Measurements from ENCODE around the gene JMJD1C. TPM values are rescaled to one million over a fixed set of nuclear protein-coding genes. Genes with fewer than 3 reads are reported as not detected.

Gene JMJD1C
- total RNA-seq, 2 experiments from 2014 or later, result 99.2 to 118 TPM

DNA sequence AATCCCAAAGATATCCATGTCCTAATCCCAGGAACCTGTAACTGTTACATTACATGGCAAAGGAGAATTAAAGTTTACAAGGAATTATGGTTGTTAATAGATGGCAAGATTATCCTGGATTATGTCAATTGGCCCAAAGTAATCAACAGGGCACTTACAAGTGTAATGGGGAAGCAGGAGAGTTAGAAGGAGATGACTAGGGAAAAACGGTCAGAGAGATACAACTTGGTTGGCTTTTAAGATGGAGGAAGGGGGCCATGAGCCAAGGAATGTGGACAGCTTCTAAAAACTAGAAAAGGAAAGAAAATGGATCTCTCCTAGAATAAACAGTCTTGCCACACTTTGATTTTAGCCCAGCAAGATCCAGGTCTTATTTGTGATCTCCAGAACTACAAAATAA lies 3.3 kb downstream of the JMJD1C start:
- Histone ChIP-seq H3K36me3 (ENCODE audit: insufficient read depth, low read length) (no peaks in the 10 kb centered on the region), H3K9me3 (ENCODE audit: low read length) (no peaks in the 10 kb centered on the region), H3K9me2 (ENCODE audit: insufficient read depth, low read length) (no peaks in the 10 kb centered on the region), H3K4me2 (ENCODE audit: low read length) (no peak overlapping the region), H3K4me3 (ENCODE audit: low read depth, low read length, poor library complexity, severe bottlenecking) (no peak overlapping the region), H4K20me1 (ENCODE audit: insufficient read depth, low read length) (peaks cover 25% of the 10 kb centered on the region), H3K4me1 (ENCODE audit: insufficient read depth, low read length, poor library complexity, severe bottlenecking) (peaks cover 7% of the 10 kb centered on the region), H2AFZ (ENCODE audit: low read length) (no peak overlapping the region), H3K79me2 (ENCODE audit: insufficient read depth, low read depth, low read length) (peaks cover 4% of the 10 kb centered on the region; the same call in 1 of the 2 replicates), H3K27ac (ENCODE audit: low read depth, low read length, poor library complexity, severe bottlenecking) (no peak overlapping the region)
- intact Hi-C loops (cut with micrococcal nuclease; ENCODE audit: unreplicated experiment), result loop anchor here (5.0 to 10.0 kb wide), 3 partner anchors 198 to 262 kb away; no protein-coding TSS in a partner anchor
- no peak for TF ChIP-seq EZH2phosphoT487 (IDR thresholded peaks at IDR 0.05; ENCODE audit: borderline replicate concordance, low read depth, low read length)
- TF ChIP-seq, protein P1, sequence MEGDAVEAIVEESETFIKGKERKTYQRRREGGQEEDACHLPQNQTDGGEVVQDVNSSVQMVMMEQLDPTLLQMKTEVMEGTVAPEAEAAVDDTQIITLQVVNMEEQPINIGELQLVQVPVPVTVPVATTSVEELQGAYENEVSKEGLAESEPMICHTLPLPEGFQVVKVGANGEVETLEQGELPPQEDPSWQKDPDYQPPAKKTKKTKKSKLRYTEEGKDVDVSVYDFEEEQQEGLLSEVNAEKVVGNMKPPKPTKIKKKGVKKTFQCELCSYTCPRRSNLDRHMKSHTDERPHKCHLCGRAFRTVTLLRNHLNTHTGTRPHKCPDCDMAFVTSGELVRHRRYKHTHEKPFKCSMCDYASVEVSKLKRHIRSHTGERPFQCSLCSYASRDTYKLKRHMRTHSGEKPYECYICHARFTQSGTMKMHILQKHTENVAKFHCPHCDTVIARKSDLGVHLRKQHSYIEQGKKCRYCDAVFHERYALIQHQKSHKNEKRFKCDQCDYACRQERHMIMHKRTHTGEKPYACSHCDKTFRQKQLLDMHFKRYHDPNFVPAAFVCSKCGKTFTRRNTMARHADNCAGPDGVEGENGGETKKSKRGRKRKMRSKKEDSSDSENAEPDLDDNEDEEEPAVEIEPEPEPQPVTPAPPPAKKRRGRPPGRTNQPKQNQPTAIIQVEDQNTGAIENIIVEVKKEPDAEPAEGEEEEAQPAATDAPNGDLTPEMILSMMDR (conservative IDR thresholded peaks at IDR 0.05; ENCODE audit: low read length), result no peak
- CTCF ChIA-PET (ENCODE audit: unreplicated experiment), result no interaction called here
- no TSS peak for BruUV-seq (replicated peaks)
- DNase-seq (ENCODE audit: low spot score), result no peak
- POLR2A ChIA-PET, result interaction anchor here (1.5 kb wide), 1 partner anchor 11 kb away, joined by 5 read pairs; no protein-coding TSS in a partner anchor

DNA sequence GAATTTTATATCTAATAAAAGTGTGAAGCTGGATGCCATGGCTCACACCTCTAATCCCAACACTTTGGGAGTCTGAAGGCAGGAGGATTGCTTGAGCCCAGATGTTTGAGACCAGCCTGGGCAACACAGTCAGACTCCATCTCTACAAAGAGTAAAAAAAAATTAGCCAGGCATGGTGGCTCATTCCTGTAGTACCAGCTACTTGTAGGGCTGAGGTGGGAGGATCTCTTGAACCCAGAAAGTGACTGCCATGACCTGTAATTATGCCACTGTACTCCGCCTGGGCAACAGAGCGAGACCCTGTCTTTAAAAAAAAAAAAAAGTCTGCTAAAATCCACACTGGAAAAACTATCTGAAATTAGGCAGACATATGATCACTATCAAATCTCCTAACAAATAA lies 7.6 kb downstream of the JMJD1C start:
- BruUV-seq (replicated peaks), result no TSS peak
- no peak for TF ChIP-seq EZH2phosphoT487 (IDR thresholded peaks at IDR 0.05; ENCODE audit: borderline replicate concordance, low read depth, low read length)
- TF ChIP-seq, protein P1 (conservative IDR thresholded peaks at IDR 0.05; ENCODE audit: low read length), result no peak

DNA sequence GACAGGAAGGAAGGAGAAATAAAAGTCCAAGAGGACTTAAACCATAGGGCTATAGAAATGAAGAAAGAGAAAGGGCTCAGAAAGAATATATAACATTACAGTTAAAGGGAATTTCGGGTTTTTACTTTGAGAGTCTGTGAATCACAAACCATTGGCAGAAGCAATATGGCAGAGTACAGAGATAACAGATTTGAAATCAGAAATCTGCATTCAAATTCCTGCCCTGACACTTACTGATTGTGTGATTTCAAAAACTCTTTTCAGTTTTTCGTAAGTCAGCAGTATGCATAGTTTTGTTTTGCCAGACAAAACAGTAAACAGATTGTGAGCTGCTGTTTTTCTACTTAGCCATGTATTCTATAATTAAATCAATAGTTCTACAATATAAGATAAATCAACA lies 8.2 kb downstream of the JMJD1C start:
- Histone ChIP-seq H3K79me2 (ENCODE audit: insufficient read depth, low read depth, low read length) (no peaks in the 10 kb centered on the region; the same call in 1 of the 2 replicates), H3K27ac (ENCODE audit: low read depth, low read length, poor library complexity, severe bottlenecking) (no peak overlapping the region), H2AFZ (ENCODE audit: low read length) (no peak overlapping the region), H3K4me1 (ENCODE audit: insufficient read depth, low read length, poor library complexity, severe bottlenecking) (no peaks in the 10 kb centered on the region), H3K9me2 (ENCODE audit: insufficient read depth, low read length) (0 out of 2 replicates have a peak, but pooled peaks cover 2% of the 10 kb centered on the region), H3K36me3 (ENCODE audit: insufficient read depth, low read length) (no peaks in the 10 kb centered on the region), H3K9me3 (ENCODE audit: low read length) (0 out of 2 replicates have a peak, but pooled peaks cover 2% of the 10 kb centered on the region), H4K20me1 (ENCODE audit: insufficient read depth, low read length) (peaks cover 9% of the 10 kb centered on the region), H3K4me2 (ENCODE audit: low read length) (no peak overlapping the region), H3K4me3 (ENCODE audit: low read depth, low read length, poor library complexity, severe bottlenecking) (no peak overlapping the region)
- BruUV-seq (replicated peaks), result no TSS peak
- no peak for DNase-seq (ENCODE audit: low spot score)
- TF ChIP-seq, protein P1 (conservative IDR thresholded peaks at IDR 0.05; ENCODE audit: low read length), result no peak
- TF ChIP-seq EZH2phosphoT487 (IDR thresholded peaks at IDR 0.05; ENCODE audit: borderline replicate concordance, low read depth, low read length), result no peak
- ChIA-PET POLR2A (interaction anchor here (0.7 to 1.2 kb wide), 3 partner anchors 20 to 315 kb away, joined by 3 to 5 read pairs (median 3); no protein-coding TSS in a partner anchor), CTCF (ENCODE audit: unreplicated experiment) (no interaction called here)
- intact Hi-C loops (cut with micrococcal nuclease; ENCODE audit: unreplicated experiment), result no loop called here

More for the DNA sequence above, 7.6 kb downstream of the JMJD1C start:
- ChIA-PET CTCF (ENCODE audit: unreplicated experiment) (no interaction called here), POLR2A (interaction anchor here (0.7 to 1.1 kb wide), 3 partner anchors 21 to 315 kb away, joined by 3 to 5 read pairs (median 4); no protein-coding TSS in a partner anchor)
- H3K79me2 ChIP-seq (ENCODE audit: insufficient read depth, low read depth, low read length), result no peaks in the 10 kb centered on the region; the same call in 1 of the 2 replicates
- no peak overlapping the region for H2AFZ ChIP-seq (ENCODE audit: low read length)
- H3K4me1 ChIP-seq (ENCODE audit: insufficient read depth, low read length, poor library complexity, severe bottlenecking), result no peaks in the 10 kb centered on the region
- no peak overlapping the region for H3K4me3 ChIP-seq (ENCODE audit: low read depth, low read length, poor library complexity, severe bottlenecking)
- 0 out of 2 replicates have a peak, but pooled peaks cover 2% of the 10 kb centered on the region for H3K9me2 ChIP-seq (ENCODE audit: insufficient read depth, low read length)
- no peaks in the 10 kb centered on the region for H3K36me3 ChIP-seq (ENCODE audit: insufficient read depth, low read length)
- no peak for DNase-seq (ENCODE audit: low spot score)
- no peak overlapping the region for H3K4me2 ChIP-seq (ENCODE audit: low read length)
- no peak overlapping the region for H3K27ac ChIP-seq (ENCODE audit: low read depth, low read length, poor library complexity, severe bottlenecking)
- intact Hi-C loops (cut with micrococcal nuclease; ENCODE audit: unreplicated experiment), result no loop called here
- peaks cover 9% of the 10 kb centered on the region for H4K20me1 ChIP-seq (ENCODE audit: insufficient read depth, low read length)
- H3K9me3 ChIP-seq (ENCODE audit: low read length), result no peaks in the 10 kb centered on the region
